Chondrocyte (in vitro differentiated cells): Measurements from ENCODE around the gene THRB. TPM values are rescaled to one million over a fixed set of nuclear protein-coding genes. Genes with fewer than 3 reads are reported as not detected.

Experiments used
- DNase-seq: peaks from one replicate; pipeline ENCODE4 v3.0.0; 2021; ENCODE audit warnings: mixed read lengths, low spot score
- H3K27ac Mint-ChIP-seq: one replicate; pipeline ENCODE4 v1.8.0; 2021; ENCODE audit warnings: mild to moderate bottlenecking, moderate library complexity, mixed read lengths; ENCODE audit not compliant: unreplicated experiment
- H3K27me3 Mint-ChIP-seq: 2 replicates; pipeline ENCODE4 v1.8.0; 2021; ENCODE audit warnings: low read depth, mixed read lengths
- H3K36me3 Mint-ChIP-seq: 2 replicates; pipeline ENCODE4 v1.8.0; 2021; ENCODE audit warnings: low read depth, mixed read lengths
- H3K4me1 Mint-ChIP-seq: 2 replicates; pipeline ENCODE4 v1.8.0; 2021; ENCODE audit warnings: low read depth, mild to moderate bottlenecking, mixed read lengths
- H3K4me3 Mint-ChIP-seq: one replicate; pipeline ENCODE4 v1.8.0; 2021; ENCODE audit warnings: mild to moderate bottlenecking, moderate library complexity, mixed read lengths; ENCODE audit not compliant: unreplicated experiment
- H3K9me3 Mint-ChIP-seq: 2 replicates; pipeline ENCODE4 v1.8.0; 2021; ENCODE audit warnings: low read depth, mixed read lengths
- total RNA-seq: library from RNA; stranded (reverse); gene quantifications from 3 replicates; pipeline ENCODE4 v1.2.1, GENCODE V29; 2021
- TF ChIP-seq, protein P1 (sequence below): fragments of 200-600 bp; sonication (generic); IDR thresholded peaks from 2 replicates; pipeline ENCODE4 v1.5.0; 2021; ENCODE audit warnings: antibody characterized with exemption, mild to moderate bottlenecking, moderate library complexity

Gene THRB
- total RNA-seq, 1 donor from 2014 or later = 3.8 TPM

DNA sequence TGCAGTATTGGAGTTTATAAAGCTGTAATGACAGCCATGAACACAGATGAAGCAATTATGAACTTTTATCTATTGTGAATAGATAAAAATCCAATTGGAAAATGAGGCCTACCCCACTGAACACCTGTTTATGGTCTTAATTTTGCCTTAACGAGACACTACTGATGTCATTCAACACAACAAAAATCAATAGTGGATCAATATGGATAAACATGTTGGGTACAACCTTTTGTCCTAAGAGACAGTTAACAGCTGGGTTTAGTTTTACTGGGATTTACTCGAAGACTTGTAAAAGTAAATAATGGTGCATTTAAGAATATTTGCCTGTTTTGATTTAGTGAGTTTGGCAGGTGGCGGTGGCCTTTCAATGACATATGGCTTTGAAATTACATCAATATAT, 331.7 kb downstream of the THRB start:
- H3K27me3 Mint-ChIP-seq = no peaks in the 10 kb centered on the region
- no peaks in the 10 kb centered on the region for H3K9me3 Mint-ChIP-seq
- TF ChIP-seq, protein P1, sequence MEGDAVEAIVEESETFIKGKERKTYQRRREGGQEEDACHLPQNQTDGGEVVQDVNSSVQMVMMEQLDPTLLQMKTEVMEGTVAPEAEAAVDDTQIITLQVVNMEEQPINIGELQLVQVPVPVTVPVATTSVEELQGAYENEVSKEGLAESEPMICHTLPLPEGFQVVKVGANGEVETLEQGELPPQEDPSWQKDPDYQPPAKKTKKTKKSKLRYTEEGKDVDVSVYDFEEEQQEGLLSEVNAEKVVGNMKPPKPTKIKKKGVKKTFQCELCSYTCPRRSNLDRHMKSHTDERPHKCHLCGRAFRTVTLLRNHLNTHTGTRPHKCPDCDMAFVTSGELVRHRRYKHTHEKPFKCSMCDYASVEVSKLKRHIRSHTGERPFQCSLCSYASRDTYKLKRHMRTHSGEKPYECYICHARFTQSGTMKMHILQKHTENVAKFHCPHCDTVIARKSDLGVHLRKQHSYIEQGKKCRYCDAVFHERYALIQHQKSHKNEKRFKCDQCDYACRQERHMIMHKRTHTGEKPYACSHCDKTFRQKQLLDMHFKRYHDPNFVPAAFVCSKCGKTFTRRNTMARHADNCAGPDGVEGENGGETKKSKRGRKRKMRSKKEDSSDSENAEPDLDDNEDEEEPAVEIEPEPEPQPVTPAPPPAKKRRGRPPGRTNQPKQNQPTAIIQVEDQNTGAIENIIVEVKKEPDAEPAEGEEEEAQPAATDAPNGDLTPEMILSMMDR = no peak
- H3K4me1 Mint-ChIP-seq = peaks cover 3% of the 10 kb centered on the region
- no peak overlapping the region for H3K27ac Mint-ChIP-seq
- no peak overlapping the region for H3K4me3 Mint-ChIP-seq
- H3K36me3 Mint-ChIP-seq = no peaks in the 10 kb centered on the region
- no peak for DNase-seq

DNA sequence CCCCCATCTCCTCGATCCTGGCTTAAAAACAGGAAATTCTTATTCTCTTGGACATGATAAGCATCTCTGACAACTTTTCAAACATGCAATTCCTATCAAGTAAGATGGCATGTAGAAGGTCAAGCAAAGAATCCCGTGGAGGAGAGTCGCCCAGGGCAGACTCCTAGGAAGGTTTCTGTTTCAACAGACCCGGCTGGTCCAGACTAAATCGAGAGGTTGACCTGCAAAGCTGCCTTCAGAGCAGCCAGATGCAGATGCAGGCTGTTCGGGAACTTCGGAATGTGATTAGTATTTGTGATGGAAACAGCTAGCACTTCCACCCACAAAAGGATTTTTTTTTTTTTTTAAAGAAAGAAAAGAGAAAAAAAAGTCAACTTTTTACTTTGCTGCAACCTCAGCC, 332.8 kb downstream of the THRB start:
- Mint-ChIP-seq H3K9me3 (no peaks in the 10 kb centered on the region), H3K4me1 (peaks cover 3% of the 10 kb centered on the region), H3K4me3 (no peak overlapping the region), H3K27me3 (no peaks in the 10 kb centered on the region), H3K36me3 (no peaks in the 10 kb centered on the region), H3K27ac (no peak overlapping the region)
- DNase-seq = no peak
- TF ChIP-seq, protein P1 = no peak

DNA sequence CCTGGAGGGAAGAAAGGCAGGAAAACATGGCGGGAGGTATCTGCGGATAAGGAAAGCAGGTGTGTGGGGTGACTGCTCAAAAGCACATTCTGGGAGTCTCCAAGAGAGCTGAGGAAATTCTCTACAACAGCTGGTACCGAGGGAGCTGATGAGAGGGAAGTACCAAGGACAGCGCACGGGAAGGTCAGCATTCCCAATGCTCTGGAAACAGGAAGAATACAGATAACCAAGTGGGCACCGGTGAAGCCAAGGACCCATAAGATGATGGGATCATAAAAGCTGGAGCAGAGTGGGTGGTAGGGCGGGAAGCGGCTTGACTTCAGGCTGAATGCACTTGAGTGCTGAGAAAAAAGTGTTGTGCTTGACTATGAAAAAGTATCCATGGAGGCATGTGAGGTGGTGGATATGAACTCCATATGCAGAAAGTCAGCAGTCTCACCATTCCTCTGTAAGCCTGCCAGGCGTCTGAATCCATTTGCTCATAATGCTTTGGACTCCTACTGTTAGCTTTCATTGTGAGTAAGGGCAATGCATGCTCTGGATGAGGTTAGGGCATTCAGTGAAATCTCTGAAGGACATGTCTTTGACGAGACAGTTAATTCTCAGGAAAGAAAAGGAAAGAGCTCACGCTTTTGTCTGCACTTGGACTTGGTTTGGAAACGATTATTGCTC, 334.1 kb downstream of the THRB start:
- peaks cover 7% of the 10 kb centered on the region for H3K4me1 Mint-ChIP-seq
- H3K36me3 Mint-ChIP-seq = no peaks in the 10 kb centered on the region
- no peaks in the 10 kb centered on the region for H3K9me3 Mint-ChIP-seq
- no peaks in the 10 kb centered on the region for H3K27me3 Mint-ChIP-seq
- no peak overlapping the region for H3K27ac Mint-ChIP-seq
- DNase-seq = no peak
- no peak overlapping the region for H3K4me3 Mint-ChIP-seq
- TF ChIP-seq, protein P1 = no peak

DNA sequence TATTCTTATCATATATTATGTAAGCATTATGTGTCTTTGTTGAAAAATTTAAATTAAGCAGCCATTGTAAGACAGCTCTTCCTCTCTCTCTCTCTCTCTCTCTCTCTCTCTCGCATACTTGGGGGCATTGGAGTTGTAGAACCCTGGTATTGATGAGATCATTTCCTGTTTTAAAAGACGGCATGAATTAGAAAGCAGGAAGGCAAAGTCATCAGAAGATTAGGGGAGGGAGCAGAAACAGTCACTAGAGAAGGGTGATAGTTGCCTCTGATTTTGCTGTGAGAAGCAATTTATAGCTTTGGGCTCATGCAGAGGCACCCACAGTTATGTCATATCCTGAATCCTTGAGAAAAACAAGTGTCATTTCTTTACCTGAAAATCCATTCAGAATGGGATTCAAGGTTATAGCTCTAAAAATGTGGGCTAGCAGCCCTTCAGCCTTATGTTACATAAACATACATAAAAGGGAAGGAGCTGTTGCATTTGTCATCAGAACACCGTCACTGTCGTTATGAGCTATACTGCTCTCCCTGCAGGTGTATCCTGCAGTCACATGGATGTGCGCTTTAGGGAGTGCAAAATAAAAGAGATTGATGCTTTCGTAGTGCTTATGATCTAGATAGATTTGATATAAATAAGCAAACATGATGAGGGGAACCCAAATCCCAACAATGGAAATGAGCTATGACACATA, 335.7 kb downstream of the THRB start:
- DNase-seq = no peak
- Mint-ChIP-seq H3K36me3 (no peaks in the 10 kb centered on the region), H3K27me3 (no peaks in the 10 kb centered on the region), H3K27ac (no peak overlapping the region), H3K9me3 (no peaks in the 10 kb centered on the region), H3K4me3 (no peak overlapping the region), H3K4me1 (peaks cover 11% of the 10 kb centered on the region)
- TF ChIP-seq, protein P1 = no peak

DNA sequence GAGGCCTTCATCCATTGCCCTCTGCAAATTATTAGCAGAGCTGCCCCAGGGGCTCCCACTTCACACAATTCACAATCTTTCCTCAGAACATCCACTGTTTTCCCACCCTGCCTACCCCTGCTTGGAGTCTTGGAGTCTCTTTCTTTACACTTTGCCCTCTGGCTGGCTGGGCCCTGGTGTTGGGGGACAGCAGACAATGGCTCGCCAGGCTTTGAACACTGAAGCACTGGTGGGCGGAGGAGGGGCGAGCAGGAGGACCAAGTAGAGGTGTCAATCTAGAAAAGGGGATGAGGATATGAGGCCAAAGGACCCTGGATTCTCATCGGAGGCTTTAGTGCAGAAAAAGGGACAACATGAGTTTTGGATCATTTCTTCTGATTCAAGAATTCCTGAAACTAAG, 337.5 kb downstream of the THRB start:
- Mint-ChIP-seq H3K36me3 (no peaks in the 10 kb centered on the region), H3K27ac (no peak overlapping the region), H3K27me3 (no peaks in the 10 kb centered on the region), H3K4me3 (no peak overlapping the region), H3K4me1 (peaks cover 14% of the 10 kb centered on the region), H3K9me3 (no peaks in the 10 kb centered on the region)
- no peak for DNase-seq
- TF ChIP-seq, protein P1 = no peak
